OCI-LY3 (cell line): ENCODE data around the gene FGD5.

Source experiments
- H2AFZ ChIP-seq: fragments of 200-600, 300-600 bp; shearing (Covaris generic); 2 replicates; pipeline ENCODE4 v1.6.0; 2014; ENCODE audit warnings: antibody characterized with exemption, low read depth, low read length
- H3K27ac ChIP-seq: fragments of 200-600, 300-600 bp; sonication (generic); 2 replicates; pipeline ENCODE4 v1.5.1; 2014; ENCODE audit warnings: mild to moderate bottlenecking, low read length, moderate library complexity, mixed read lengths
- H3K27me3 ChIP-seq: fragments of 200-600, 300-600 bp; sonication (generic); 2 replicates; pipeline ENCODE4 v1.6.1; 2014; ENCODE audit warnings: low read depth, low read length, mixed read lengths
- H3K36me3 ChIP-seq: fragments of 200-600, 300-600 bp; sonication (generic); replicated peaks from 2 replicates; pipeline ENCODE3; 2014; ENCODE audit warnings: low read depth, low read length, mixed read lengths
- H3K4me1 ChIP-seq: fragments of 300-600, 200-600 bp; sonication (generic); 2 replicates; pipeline ENCODE4 v1.6.1; 2014; ENCODE audit warnings: low read length, mixed read lengths
- H3K4me2 ChIP-seq: fragments of 200-600, 300-600 bp; sonication (generic); 2 replicates; pipeline ENCODE4 v1.6.1; 2014; ENCODE audit warnings: low read length, mixed read lengths
- H3K4me3 ChIP-seq: fragments of 300-600, 200-600 bp; sonication (generic); 2 replicates; pipeline ENCODE4 v1.5.1; 2014; ENCODE audit warnings: antibody characterized with exemption, mild to moderate bottlenecking, low read length, moderate library complexity
- H3K79me2 ChIP-seq: fragments of 300-600, 200-600 bp; shearing (Covaris generic); 2 replicates; pipeline ENCODE4 v1.6.1; 2014; ENCODE audit warnings: mild to moderate bottlenecking, low read length, mixed read lengths
- H3K9ac ChIP-seq: fragments of 300-600, 200-600 bp; shearing (Covaris generic); 2 replicates; pipeline ENCODE4 v1.6.0; 2014; ENCODE audit warnings: mild to moderate bottlenecking, low read length, moderate library complexity
- H3K9me3 ChIP-seq: fragments of 200-600, 300-600 bp; shearing (Covaris generic); 2 replicates; pipeline ENCODE4 v1.6.1; 2014; ENCODE audit warnings: low read length, mixed read lengths; ENCODE audit not compliant: insufficient read depth
- H4K20me1 ChIP-seq: fragments of 200-600, 300-600 bp; sonication (generic); 2 replicates; pipeline ENCODE4 v1.6.1; 2016; ENCODE audit warnings: low read length, mixed read lengths; ENCODE audit not compliant: insufficient read depth
- EZH2phosphoT487 ChIP-seq: fragments of 200-600 bp; shearing (Covaris generic); IDR thresholded peaks from 2 replicates; pipeline ENCODE4 v1.6.1; 2018; ENCODE audit warnings: antibody characterized with exemption, mixed run types, low read depth
- TF ChIP-seq, protein P1 (sequence below): fragments of 200-600, 300-600 bp; sonication (generic); IDR thresholded peaks from 2 replicates; pipeline ENCODE4 v1.5.1; 2014; ENCODE audit warnings: antibody characterized with exemption, low read length, low read depth

The FGD5 gene

DNA sequence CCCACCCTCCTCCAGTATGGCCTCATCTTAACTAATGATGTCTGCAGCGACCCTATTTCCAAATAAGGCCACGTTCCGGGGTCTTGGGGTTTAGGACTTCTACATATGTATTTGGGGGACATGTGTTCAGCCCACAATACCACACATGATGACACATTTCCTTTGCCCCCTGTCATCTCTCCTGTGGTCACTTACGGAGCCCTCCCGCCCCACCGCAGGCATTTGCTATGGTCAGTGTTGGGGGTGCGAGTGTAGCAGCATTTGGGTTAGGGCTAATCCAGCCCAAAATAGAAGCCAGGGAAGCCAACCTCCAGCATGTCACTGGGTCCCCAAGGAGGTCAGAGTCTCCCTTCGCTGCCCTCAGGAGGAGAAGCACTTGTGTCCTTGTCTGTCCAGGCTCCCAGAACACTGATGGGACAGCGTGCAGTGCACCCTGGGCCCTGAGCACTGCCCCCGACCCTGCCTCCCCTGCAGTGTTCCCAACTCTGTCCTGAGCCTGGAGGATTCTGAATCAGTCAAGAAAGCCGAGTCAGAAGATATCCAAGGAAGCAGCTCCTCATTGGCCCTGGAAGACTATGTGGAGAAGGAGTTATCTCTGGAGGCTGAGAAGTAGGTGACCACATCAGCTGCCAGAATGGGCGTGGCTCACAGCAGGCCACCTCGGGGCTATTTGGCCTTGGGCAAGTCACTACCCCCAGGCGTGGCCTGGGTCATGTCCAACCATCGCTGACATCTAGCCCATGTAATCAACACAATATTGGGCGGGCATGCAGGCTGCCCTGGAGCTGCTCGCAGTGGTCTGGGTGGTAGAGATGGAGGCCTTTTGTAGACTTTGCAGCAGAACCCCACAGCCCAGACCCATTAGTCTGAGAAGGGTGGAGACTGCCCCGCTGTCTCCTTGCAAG, 46.9 kb upstream of the FGD5 start:
- no peaks in the 10 kb centered on the region for H3K79me2 ChIP-seq
- no peak for TF ChIP-seq EZH2phosphoT487
- TF ChIP-seq, protein P1, sequence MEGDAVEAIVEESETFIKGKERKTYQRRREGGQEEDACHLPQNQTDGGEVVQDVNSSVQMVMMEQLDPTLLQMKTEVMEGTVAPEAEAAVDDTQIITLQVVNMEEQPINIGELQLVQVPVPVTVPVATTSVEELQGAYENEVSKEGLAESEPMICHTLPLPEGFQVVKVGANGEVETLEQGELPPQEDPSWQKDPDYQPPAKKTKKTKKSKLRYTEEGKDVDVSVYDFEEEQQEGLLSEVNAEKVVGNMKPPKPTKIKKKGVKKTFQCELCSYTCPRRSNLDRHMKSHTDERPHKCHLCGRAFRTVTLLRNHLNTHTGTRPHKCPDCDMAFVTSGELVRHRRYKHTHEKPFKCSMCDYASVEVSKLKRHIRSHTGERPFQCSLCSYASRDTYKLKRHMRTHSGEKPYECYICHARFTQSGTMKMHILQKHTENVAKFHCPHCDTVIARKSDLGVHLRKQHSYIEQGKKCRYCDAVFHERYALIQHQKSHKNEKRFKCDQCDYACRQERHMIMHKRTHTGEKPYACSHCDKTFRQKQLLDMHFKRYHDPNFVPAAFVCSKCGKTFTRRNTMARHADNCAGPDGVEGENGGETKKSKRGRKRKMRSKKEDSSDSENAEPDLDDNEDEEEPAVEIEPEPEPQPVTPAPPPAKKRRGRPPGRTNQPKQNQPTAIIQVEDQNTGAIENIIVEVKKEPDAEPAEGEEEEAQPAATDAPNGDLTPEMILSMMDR: no peak
- H4K20me1 ChIP-seq: no peaks in the 10 kb centered on the region
- no peak overlapping the region for H3K4me2 ChIP-seq
- H3K36me3 ChIP-seq: no peaks in the 10 kb centered on the region
- H3K9me3 ChIP-seq: no peaks in the 10 kb centered on the region; the same call in 1 of the 2 replicates
- no peak overlapping the region for H3K9ac ChIP-seq
- no peak overlapping the region for H2AFZ ChIP-seq
- no peaks in the 10 kb centered on the region for H3K27me3 ChIP-seq
- H3K4me3 ChIP-seq: no peak overlapping the region
- H3K27ac ChIP-seq: no peak overlapping the region
- no peaks in the 10 kb centered on the region for H3K4me1 ChIP-seq

DNA sequence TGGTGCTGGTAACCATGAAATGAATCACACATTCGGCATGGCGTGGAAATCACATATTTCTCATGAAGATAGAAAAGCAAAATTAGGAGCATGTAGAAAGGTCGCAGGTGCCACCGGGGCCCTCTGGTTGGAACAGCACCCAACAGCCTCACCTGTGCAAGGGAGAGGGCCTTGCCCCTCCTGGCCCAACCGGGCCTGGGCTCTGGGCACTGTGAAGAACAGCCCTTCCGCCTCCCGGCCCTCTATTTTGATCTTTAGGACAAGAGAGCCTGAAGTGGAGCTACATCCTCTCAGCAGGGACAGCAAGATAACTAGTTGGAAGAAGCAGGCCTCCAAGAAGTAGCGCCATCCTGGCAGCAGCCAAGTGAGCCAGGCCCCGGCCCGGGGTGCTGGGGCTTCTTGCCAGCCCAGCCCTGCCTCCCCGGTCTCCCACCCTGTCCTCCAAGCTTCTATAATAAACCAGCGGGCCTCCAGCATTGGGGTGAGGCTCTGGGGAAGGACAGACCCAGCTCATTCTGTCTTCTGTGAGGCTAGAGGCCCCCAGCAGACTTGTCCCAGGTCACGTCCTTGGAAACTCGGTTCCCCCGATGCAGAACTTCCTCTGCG, 46.1 kb upstream of the FGD5 start:
- Histone ChIP-seq H3K4me3 (no peak overlapping the region), H3K9me3 (no peaks in the 10 kb centered on the region; the same call in 1 of the 2 replicates), H3K27me3 (no peaks in the 10 kb centered on the region), H3K4me2 (no peak overlapping the region), H4K20me1 (no peaks in the 10 kb centered on the region), H3K9ac (no peak overlapping the region), H3K4me1 (no peaks in the 10 kb centered on the region), H3K27ac (no peak overlapping the region), H3K79me2 (no peaks in the 10 kb centered on the region), H2AFZ (no peak overlapping the region), H3K36me3 (no peaks in the 10 kb centered on the region)
- TF ChIP-seq EZH2phosphoT487: no peak
- TF ChIP-seq, protein P1: no peak

DNA sequence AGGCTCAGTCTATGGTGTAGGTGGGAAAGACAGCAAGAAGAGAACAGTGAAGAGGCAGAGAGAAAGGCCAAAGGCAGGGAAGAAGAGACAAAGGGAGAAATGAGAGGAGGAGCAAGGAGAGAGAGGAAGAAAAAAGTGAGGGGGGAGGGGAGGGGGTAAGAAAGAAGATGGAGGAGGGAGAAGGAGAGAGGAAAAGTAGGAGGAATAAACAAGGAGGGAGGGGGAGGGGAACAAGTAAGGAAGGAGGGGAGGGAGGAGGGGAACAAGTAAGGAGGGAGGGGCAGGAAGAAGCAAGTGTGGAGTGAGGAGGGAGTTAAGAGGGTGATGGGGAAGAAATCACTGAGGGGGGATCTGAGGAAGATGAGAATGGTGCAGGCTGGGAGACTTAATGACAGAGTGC, 45.5 kb upstream of the FGD5 start:
- H3K4me3 ChIP-seq: no peak overlapping the region
- no peak for TF ChIP-seq EZH2phosphoT487
- TF ChIP-seq, protein P1: no peak
- no peak overlapping the region for H3K4me2 ChIP-seq
- H3K36me3 ChIP-seq: no peaks in the 10 kb centered on the region
- no peak overlapping the region for H2AFZ ChIP-seq
- no peaks in the 10 kb centered on the region for H3K9me3 ChIP-seq
- H3K27ac ChIP-seq: no peak overlapping the region
- H3K9ac ChIP-seq: no peak overlapping the region
- no peaks in the 10 kb centered on the region for H3K79me2 ChIP-seq
- H3K27me3 ChIP-seq: no peaks in the 10 kb centered on the region
- no peaks in the 10 kb centered on the region for H3K4me1 ChIP-seq
- H4K20me1 ChIP-seq: no peaks in the 10 kb centered on the region

DNA sequence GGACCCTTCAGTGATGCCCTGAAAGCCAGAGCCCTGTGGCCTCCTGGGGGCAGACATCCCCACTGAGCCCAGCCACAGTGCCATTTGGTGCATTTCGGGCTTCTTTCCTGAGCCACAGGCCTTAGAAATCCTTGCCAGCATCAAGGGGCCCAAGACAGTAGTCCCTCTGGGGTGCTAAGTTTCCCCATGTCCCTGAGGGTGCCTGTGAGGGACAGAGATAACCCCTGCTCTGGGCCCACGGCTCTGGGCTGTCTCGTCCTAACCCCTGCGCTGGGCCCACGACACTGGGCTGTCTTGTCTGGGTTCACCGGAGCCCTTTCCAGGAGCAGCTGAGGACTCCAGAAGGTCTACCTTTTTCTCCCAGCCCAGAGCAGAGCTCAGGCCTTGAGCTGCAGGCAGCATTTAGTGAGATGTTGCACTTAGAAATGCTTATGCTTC, 45.1 kb upstream of the FGD5 start:
- H3K9ac ChIP-seq: no peak overlapping the region
- H3K79me2 ChIP-seq: no peaks in the 10 kb centered on the region

More for the DNA sequence above, 45.1 kb upstream of the FGD5 start:
- Histone ChIP-seq H2AFZ (no peak overlapping the region), H4K20me1 (no peaks in the 10 kb centered on the region), H3K4me1 (no peaks in the 10 kb centered on the region), H3K4me3 (no peak overlapping the region), H3K27ac (no peak overlapping the region), H3K4me2 (no peak overlapping the region), H3K9me3 (0 out of 2 replicates have a peak, but pooled peaks cover 2% of the 10 kb centered on the region), H3K36me3 (no peaks in the 10 kb centered on the region), H3K27me3 (no peaks in the 10 kb centered on the region)
- TF ChIP-seq, protein P1: no peak
- no peak for TF ChIP-seq EZH2phosphoT487
